ENCODE data around the gene FLNC.

DNA sequence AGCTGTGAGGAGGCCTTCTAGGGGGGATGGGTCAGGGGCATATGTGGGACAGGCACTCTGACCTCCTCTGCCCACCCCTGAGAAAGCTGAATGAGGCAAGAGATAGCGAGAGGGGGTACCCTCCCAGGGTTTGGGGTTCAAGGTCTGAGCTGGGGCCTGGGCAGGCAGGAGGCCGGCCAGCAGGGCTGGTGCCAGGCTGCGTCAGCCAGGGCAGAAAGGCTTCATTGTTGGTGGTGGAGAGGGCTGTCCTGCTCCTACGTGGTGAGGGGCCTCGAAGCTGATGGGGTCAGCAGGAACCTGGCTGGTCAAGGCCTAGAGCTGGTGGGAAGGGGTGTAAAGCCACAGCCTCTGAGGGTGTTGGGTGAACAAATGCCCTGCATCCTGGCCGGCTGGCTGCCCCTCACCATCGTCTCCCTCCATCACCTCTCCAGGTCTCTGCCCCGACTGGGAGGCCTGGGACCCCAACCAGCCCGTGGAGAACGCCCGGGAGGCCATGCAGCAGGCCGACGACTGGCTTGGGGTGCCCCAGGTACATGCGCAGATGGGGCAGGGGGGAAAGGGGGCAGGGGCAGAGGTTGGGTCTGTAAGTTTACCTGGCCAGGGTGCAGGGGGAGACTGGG lies 6.6 kb downstream of the FLNC start:
- TF ChIP-seq, protein P1, sequence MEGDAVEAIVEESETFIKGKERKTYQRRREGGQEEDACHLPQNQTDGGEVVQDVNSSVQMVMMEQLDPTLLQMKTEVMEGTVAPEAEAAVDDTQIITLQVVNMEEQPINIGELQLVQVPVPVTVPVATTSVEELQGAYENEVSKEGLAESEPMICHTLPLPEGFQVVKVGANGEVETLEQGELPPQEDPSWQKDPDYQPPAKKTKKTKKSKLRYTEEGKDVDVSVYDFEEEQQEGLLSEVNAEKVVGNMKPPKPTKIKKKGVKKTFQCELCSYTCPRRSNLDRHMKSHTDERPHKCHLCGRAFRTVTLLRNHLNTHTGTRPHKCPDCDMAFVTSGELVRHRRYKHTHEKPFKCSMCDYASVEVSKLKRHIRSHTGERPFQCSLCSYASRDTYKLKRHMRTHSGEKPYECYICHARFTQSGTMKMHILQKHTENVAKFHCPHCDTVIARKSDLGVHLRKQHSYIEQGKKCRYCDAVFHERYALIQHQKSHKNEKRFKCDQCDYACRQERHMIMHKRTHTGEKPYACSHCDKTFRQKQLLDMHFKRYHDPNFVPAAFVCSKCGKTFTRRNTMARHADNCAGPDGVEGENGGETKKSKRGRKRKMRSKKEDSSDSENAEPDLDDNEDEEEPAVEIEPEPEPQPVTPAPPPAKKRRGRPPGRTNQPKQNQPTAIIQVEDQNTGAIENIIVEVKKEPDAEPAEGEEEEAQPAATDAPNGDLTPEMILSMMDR (IDR thresholded peaks at IDR 0.05; ENCODE audit: insufficient read depth, low read length, poor library complexity, severe bottlenecking): no peak
- TF ChIP-seq EZH2phosphoT487 (conservative IDR thresholded peaks at IDR 0.05; ENCODE audit: low read length): no peak

All from SU-DHL-6 (cell line).